Breast epithelium (tissue), 3 donors: ENCODE results near the gene FHIT.

ENCODE experiments used
- POLR2A ChIP-seq: fragments of 450-650 bp; IDR thresholded peaks from one replicate; pipeline ENCODE4 v1.6.1; 2016; ENCODE audit warnings: antibody characterized with exemption, mild to moderate bottlenecking, moderate library complexity
- POLR2AphosphoS5 ChIP-seq, 3 donors: sonication (generic); formaldehyde crosslinking; IDR thresholded peaks; one replicate each; pipeline ENCODE4 v1.6.1; 2017; ENCODE audit warnings: antibody characterized with exemption in 3 of 3
- TF ChIP-seq, protein P1 (sequence below), 3 donors: fragments of 450-650 bp; IDR thresholded peaks; one replicate each; pipeline ENCODE4 v1.5.1; 2016 to 2017; ENCODE audit warnings: antibody characterized with exemption in 3 of 3, mild to moderate bottlenecking in 3 of 3, moderate library complexity in 3 of 3

DNA sequence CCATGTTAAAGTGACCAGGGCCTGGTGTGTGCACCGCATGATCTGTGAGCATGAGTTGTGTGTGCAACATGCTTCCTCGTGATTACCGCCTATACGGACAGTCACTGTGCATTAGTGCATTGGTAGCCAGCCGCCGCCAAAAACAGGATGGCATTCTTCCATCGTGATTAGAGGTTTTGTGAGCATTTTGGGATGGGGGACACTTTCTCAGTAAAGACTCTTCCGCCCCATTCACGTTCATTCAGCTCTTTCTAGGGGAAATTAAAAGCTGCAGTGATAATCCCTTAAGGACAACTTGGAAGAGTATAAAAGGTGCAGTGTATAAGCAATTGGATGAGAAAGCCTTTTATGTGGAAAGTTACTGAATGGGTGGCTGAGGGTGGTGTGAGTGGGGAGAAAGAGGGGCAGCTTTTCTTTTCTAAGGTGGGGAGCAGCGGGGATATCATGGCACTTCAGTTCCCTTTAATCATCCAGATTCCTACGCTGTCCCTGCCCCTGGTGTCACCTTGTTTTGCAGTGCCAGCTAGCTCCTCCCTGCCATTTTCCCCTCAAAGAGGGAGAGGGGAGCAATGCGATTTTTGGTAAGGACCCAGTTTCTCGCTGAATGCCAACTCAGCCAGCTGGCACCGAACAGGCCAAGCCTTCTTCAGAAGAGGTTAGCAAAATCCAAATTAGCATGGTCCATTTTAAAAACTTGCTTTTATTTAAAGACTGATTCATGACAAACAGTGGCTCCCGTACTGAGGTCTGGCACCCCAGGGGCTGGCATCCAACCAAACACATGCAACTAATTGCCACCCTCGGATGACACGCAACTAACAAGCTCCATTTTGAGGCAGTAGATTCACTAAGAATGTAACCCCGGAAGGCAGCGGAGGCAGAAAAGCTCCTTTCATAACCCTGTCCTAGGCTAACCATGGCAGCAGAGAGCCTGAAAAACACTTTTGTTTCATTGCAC is 447.8 kb downstream of the FHIT start:
- TF ChIP-seq, protein P1, sequence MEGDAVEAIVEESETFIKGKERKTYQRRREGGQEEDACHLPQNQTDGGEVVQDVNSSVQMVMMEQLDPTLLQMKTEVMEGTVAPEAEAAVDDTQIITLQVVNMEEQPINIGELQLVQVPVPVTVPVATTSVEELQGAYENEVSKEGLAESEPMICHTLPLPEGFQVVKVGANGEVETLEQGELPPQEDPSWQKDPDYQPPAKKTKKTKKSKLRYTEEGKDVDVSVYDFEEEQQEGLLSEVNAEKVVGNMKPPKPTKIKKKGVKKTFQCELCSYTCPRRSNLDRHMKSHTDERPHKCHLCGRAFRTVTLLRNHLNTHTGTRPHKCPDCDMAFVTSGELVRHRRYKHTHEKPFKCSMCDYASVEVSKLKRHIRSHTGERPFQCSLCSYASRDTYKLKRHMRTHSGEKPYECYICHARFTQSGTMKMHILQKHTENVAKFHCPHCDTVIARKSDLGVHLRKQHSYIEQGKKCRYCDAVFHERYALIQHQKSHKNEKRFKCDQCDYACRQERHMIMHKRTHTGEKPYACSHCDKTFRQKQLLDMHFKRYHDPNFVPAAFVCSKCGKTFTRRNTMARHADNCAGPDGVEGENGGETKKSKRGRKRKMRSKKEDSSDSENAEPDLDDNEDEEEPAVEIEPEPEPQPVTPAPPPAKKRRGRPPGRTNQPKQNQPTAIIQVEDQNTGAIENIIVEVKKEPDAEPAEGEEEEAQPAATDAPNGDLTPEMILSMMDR (IDR thresholded peaks at IDR 0.05): no peak
- no peak for TF ChIP-seq POLR2A
- TF ChIP-seq POLR2AphosphoS5 (IDR thresholded peaks at IDR 0.05): no peak
